ENCODE measurements around the gene RSPH1. TPM values are rescaled to one million over a fixed set of nuclear protein-coding genes. Genes with fewer than 3 reads are reported as not detected.
A peak's percentile ranks its signal among the peaks of the same experiment; 100 is the strongest.

Gene RSPH1
- total RNA-seq, 1 experiment from 2014 or later: 0.51 TPM

DNA sequence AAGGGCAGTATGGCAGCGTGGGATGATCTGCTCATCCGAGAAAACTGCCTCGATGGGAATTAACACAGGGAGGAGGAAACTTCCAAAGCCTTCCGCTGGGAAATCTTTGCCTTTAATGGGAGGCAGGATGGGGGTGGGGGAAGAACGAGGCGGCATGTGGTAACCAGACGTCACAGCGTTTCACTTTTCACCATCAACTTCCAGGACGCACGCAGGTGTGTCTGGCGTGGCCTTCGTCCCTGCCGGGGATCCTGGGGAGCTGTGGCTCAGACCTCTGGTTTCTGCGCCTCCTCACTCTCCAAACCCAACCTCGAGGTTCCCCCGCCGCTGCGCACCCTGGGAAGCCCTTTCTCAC lies 282 bp downstream of the RSPH1 start:
- H3K4me3 Mint-ChIP-seq (ENCODE audit: unreplicated experiment): peak overlapping the region; percentile 85

DNA sequence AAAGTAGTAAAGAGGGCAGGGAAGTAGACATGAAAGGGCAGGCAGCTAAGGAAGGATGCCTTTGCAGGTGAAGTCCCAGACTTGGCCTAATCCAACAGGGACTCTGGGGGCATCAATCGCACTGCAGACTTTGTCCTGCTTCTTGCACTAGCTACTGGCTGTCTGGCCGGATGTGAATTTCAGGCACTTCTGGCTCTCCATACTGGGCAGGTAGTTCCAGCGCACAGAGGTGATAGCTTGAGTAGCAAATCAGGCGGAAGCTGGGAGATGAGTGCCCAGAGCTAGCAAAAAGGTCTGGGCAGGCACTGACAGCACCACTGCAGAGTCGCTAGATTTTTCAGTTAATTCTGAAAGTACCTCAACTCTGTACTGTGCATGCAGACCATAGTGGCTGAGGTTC lies 997 bp downstream of the RSPH1 start:
- Mint-ChIP-seq H3K36me3 (ENCODE audit: insufficient read depth, unreplicated experiment) (no peaks in the 10 kb centered on the region), H3K9me3 (ENCODE audit: unreplicated experiment) (no peaks in the 10 kb centered on the region), H3K27me3 (ENCODE audit: insufficient read depth, unreplicated experiment) (no peaks in the 10 kb centered on the region), H3K4me3 (ENCODE audit: unreplicated experiment) (peak overlapping the region; percentile 85), H3K27ac (ENCODE audit: low read depth, unreplicated experiment) (no peak overlapping the region), H3K4me1 (ENCODE audit: insufficient read depth, unreplicated experiment) (peaks cover 7% of the 10 kb centered on the region)
- DNase-seq (ENCODE audit: unreplicated experiment): no peak
- BruUV-seq (replicated peaks): no TSS peak
- POLR2A ChIA-PET: interaction anchor here (1.0 to 2.8 kb wide), 3 partner anchors 8 to 18 kb away, joined by 4 to 29 read pairs (median 6); partner anchors contain the start of gene SLC37A1
- TF ChIP-seq, protein P1, sequence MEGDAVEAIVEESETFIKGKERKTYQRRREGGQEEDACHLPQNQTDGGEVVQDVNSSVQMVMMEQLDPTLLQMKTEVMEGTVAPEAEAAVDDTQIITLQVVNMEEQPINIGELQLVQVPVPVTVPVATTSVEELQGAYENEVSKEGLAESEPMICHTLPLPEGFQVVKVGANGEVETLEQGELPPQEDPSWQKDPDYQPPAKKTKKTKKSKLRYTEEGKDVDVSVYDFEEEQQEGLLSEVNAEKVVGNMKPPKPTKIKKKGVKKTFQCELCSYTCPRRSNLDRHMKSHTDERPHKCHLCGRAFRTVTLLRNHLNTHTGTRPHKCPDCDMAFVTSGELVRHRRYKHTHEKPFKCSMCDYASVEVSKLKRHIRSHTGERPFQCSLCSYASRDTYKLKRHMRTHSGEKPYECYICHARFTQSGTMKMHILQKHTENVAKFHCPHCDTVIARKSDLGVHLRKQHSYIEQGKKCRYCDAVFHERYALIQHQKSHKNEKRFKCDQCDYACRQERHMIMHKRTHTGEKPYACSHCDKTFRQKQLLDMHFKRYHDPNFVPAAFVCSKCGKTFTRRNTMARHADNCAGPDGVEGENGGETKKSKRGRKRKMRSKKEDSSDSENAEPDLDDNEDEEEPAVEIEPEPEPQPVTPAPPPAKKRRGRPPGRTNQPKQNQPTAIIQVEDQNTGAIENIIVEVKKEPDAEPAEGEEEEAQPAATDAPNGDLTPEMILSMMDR (IDR thresholded peaks at IDR 0.05; ENCODE audit: unreplicated experiment): no peak
- CTCF ChIA-PET: interaction anchor here (1.2 to 1.8 kb wide), 2 partner anchors 7 to 349 kb away, joined by 3 to 8 read pairs; no protein-coding TSS in a partner anchor
- intact Hi-C loops (cut with micrococcal nuclease): no loop called here

More for the DNA sequence above, 282 bp downstream of the RSPH1 start:
- DNase-seq (ENCODE audit: unreplicated experiment): no peak
- Mint-ChIP-seq H3K9me3 (ENCODE audit: unreplicated experiment) (no peaks in the 10 kb centered on the region), H3K4me1 (ENCODE audit: insufficient read depth, unreplicated experiment) (peaks cover 7% of the 10 kb centered on the region), H3K36me3 (ENCODE audit: insufficient read depth, unreplicated experiment) (no peaks in the 10 kb centered on the region), H3K27ac (ENCODE audit: low read depth, unreplicated experiment) (peak overlapping the region; percentile 90), H3K27me3 (ENCODE audit: insufficient read depth, unreplicated experiment) (no peaks in the 10 kb centered on the region)
- intact Hi-C loops (cut with micrococcal nuclease): no loop called here
- TF ChIP-seq, protein P1 (IDR thresholded peaks at IDR 0.05; ENCODE audit: unreplicated experiment): no peak
- BruUV-seq (replicated peaks): TSS peak; percentile 66
- ChIA-PET CTCF (interaction anchor here (0.6 to 1.8 kb wide), 4 partner anchors 8 to 596 kb away, joined by 3 to 8 read pairs (median 4); no protein-coding TSS in a partner anchor), POLR2A (interaction anchor here (0.6 to 2.8 kb wide), 5 partner anchors 9 to 296 kb away, joined by 3 to 29 read pairs (median 4); partner anchors contain the start of gene SLC37A1)

DNA sequence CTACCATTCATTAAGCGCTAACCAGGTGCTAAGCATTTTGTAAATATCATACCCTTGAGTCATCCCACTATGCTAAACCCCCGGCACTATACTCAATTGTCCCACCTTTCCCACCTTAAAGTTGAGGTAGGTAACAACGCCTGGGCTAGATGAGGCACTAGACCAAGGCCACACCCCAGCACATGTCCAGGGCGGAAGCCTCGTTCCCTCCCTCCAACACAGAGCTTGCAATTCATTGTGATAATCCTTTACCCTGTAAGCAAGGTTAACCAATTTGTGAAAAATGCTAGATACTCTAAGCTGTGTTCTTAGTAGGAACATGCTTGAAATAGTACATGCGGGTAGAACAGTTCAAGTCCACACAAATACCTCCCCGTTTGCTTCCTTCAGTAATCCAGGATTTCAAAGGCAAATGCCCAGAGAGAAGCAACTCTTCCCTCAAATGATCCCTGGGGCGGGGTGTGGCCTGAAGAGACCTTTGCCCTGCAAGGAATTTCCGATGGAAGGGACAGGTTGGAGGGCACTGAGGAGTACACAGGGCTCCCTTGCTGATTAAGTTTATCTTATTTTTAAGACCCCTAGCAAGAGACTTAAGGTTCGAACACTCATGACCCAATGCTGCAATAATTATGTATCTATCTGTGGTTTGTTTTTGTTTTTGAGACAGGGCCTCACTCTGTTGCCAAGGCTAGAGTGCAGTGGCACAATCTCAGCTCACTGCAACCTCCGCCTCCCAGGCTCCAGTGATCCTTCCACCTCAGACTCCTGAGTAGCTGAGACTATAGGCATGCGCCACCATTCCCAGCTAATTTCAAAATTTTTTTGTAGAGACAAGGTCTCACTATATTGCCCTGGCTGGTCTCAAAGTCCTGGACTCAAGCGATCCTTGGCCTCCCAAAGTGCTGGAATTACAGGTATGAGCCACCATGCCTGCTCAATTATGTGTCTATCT lies 2.6 kb downstream of the RSPH1 start:
- H3K27ac Mint-ChIP-seq (ENCODE audit: low read depth, unreplicated experiment): no peak overlapping the region
- BruUV-seq (replicated peaks): no TSS peak
- ChIA-PET CTCF (interaction anchor here (0.6 to 1.3 kb wide), 2 partner anchors 102 to 348 kb away, joined by 3 to 4 read pairs; no protein-coding TSS in a partner anchor), POLR2A (no interaction called here)
- H3K4me3 Mint-ChIP-seq (ENCODE audit: unreplicated experiment): no peak overlapping the region
- intact Hi-C loops (cut with micrococcal nuclease): no loop called here
- DNase-seq (ENCODE audit: unreplicated experiment): no peak
- no peaks in the 10 kb centered on the region for H3K27me3 Mint-ChIP-seq (ENCODE audit: insufficient read depth, unreplicated experiment)
- H3K9me3 Mint-ChIP-seq (ENCODE audit: unreplicated experiment): no peaks in the 10 kb centered on the region
- peaks cover 7% of the 10 kb centered on the region for H3K4me1 Mint-ChIP-seq (ENCODE audit: insufficient read depth, unreplicated experiment)
- TF ChIP-seq, protein P1 (IDR thresholded peaks at IDR 0.05; ENCODE audit: unreplicated experiment): no peak
- no peaks in the 10 kb centered on the region for H3K36me3 Mint-ChIP-seq (ENCODE audit: insufficient read depth, unreplicated experiment)

DNA sequence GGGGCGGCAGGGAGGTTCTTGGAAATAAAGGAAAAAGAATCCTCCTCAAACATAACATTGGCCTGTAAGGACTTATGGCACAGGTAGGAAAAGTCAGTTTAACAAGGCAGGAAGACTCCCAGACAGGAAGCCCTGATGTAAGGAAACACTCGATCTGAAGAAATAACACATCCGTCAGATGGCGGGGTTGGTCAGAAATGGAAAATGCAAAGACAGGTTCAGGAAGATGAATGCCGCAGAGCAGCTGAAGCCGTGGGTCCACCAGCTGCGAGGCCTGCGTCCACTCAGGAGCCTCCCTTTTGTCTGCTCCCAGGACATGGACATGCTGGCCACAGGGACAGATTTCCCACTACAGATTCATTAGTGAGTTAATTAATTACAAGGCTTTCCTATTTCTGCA lies 3.8 kb downstream of the RSPH1 start:
- TF ChIP-seq, protein P1 (IDR thresholded peaks at IDR 0.05; ENCODE audit: unreplicated experiment): no peak
- H3K36me3 Mint-ChIP-seq (ENCODE audit: insufficient read depth, unreplicated experiment): no peaks in the 10 kb centered on the region
- H3K4me1 Mint-ChIP-seq (ENCODE audit: insufficient read depth, unreplicated experiment): peaks cover 6% of the 10 kb centered on the region
- ChIA-PET CTCF (interaction anchor here (1.3 kb wide), 1 partner anchor 347 kb away, joined by 4 read pairs; no protein-coding TSS in a partner anchor), POLR2A (interaction anchor here (0.7 kb wide), 1 partner anchor 298 kb away, joined by 3 read pairs; no protein-coding TSS in a partner anchor)
- no peak overlapping the region for H3K27ac Mint-ChIP-seq (ENCODE audit: low read depth, unreplicated experiment)
- H3K9me3 Mint-ChIP-seq (ENCODE audit: unreplicated experiment): no peaks in the 10 kb centered on the region
- H3K4me3 Mint-ChIP-seq (ENCODE audit: unreplicated experiment): no peak overlapping the region
- DNase-seq (ENCODE audit: unreplicated experiment): no peak
- intact Hi-C loops (cut with micrococcal nuclease): no loop called here
- no TSS peak for BruUV-seq (replicated peaks)
- peaks cover 11% of the 10 kb centered on the region for H3K27me3 Mint-ChIP-seq (ENCODE audit: insufficient read depth, unreplicated experiment)
